HG03025 (cell line): ENCODE measurements around the gene SLC24A5.
A peak's percentile ranks its signal among the peaks of the same experiment; 100 is the strongest.

ENCODE experiments used
- ATAC-seq: cut with Tn5 transposase; IDR thresholded peaks from one replicate; pipeline ENCODE4 v1.9.1; 2021; ENCODE audit warnings: mild to moderate bottlenecking, moderate library complexity; ENCODE audit not compliant: unreplicated experiment, low FRiP score

SLC24A5 gene

GRCh38 chr15:48109856-48110531 lies 10.8 kb upstream of the SLC24A5 start:
- ATAC-seq = no peak

DNA sequence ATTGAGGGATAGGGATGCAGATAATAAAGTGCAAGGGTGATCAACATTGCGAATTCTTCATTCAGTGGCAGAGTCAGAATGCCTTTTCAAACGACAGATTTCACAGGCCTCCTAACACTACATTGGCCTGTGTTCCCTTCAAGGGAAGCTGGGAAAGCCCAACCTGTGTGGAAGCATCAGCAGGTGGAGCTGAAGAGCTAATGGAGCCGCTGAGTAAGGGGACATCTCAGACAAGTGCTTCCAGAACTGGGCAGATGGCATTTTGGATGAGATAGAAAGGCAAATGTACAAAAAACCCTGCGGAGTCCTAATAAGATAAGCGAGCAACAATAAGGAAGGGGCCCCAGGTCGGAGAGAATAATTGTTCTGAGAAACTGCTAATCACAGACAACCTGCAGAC lies 8.5 kb upstream of the SLC24A5 start:
- ATAC-seq = no peak

DNA sequence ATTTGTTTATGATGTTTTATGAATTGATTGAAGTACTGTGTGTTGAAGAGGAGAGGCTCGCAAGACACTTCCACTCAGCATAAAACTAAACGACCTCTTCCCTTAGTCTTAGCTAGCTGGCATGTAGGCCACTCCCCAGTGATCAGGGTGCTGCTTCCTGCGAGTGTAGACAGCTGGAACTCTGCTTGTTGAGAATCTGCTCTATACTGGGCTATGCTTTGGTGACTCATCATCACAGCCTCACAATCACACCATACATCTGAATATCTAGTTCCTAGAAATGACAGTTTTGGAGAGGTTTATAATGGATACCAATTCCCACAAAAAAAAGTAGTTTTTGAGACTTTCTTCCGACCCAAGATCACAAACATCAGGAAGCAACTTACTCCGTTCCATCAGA lies 1.5 kb upstream of the SLC24A5 start:
- no peak for ATAC-seq

- ATAC-seq = no peak
Measured at GRCh38 chr15:48121849-48122248, 1.1 kb downstream of the SLC24A5 start.

GRCh38 chr15:48126667-48127355 lies 6.0 kb downstream of the SLC24A5 start:
- ATAC-seq = no peak

GRCh38 chr15:48131324-48131723 lies 10.5 kb downstream of the SLC24A5 start:
- no peak for ATAC-seq

- no peak for ATAC-seq
Measured at GRCh38 chr15:48132874-48133273, 12.1 kb downstream of the SLC24A5 start.

DNA sequence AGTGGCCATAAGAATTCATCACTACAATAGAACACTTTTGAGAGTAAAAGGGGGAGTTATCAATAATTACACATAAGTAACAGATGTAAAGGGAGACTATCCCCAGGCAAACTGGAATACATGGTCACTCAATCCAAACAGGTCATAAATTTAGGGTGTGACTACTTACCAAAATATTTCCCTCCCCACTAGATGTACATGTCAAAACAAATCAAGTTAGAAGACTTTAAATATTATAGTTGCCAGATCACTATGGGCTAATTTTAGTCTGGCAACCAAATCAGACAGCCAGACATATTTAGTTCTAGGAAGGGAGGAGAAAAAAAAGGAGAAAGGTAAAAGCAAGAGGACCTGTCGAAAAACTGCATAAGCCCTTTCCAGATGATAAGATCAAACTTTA lies 23.1 kb downstream of the SLC24A5 start:
- no peak for ATAC-seq

DNA sequence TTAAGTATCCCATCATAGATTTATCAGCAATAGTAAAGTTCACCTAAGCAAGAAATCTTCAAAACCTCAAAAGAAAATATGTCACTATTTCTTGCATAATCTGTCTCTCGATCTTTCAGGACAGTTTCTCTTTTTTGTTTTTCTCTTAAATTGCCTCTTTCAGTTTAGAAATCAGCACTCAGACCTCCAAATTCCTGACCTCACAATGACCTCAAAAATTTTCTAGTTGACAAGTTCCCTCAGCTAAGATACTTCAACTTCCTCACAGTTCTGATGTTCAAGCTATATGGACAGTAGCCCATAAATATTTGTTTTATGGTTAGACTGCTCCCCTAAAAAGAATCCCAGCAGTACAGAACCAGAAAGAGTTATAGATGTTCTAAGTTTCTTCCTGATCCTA lies 24.1 kb downstream of the SLC24A5 start:
- ATAC-seq = no peak

GRCh38 chr15:48145923-48146322 lies 25.1 kb downstream of the SLC24A5 start:
- no peak for ATAC-seq

- ATAC-seq = no peak
Measured at GRCh38 chr15:48147358-48147757, 26.6 kb downstream of the SLC24A5 start.

DNA sequence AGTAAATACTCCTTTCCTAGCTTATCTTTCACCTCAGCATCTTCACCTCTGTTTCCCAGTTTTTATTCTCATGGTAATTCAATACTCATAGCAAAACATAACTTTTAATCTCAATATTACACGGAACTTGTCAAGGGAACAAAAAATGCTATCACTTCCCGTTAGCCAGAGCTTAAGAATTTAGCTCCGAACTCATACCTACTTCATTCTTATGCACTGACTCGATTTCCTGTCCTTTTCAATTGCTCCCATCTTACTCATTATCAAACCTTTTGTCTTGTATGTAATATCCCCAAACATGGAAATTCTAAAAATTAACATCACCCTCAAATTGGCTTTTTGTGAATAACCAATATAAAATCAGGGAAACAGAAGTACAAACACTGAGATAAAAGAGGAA lies 29.1 kb downstream of the SLC24A5 start:
- ATAC-seq = no peak

GRCh38 chr15:48153526-48153925 lies 32.7 kb downstream of the SLC24A5 start:
- no peak for ATAC-seq

GRCh38 chr15:48168616-48169015 lies 47.8 kb downstream of the SLC24A5 start:
- ATAC-seq = no peak

DNA sequence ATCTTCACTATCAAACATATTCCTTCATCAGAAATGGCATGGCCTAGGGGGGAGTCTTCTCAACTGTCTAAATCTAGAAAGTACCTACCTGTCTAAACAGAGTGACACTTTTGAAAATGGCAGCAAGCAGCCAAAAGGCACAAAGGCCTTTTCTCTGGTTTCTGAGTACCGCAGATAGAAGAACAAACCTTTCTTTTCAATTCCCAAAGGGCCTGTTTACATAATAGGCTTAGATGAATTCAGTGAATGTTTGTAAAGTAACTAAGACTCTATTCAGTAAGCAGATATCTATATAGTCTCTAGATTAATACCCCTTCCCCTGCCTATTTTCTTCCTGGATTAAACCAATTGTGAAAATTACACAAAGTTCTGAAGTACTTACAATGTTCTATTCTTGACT lies 50.2 kb downstream of the SLC24A5 start:
- ATAC-seq = no peak

- no peak for ATAC-seq
Measured at GRCh38 chr15:48175126-48175525, 54.3 kb downstream of the SLC24A5 start.

GRCh38 chr15:48176112-48176511 lies 55.3 kb downstream of the SLC24A5 start:
- ATAC-seq = no peak

DNA sequence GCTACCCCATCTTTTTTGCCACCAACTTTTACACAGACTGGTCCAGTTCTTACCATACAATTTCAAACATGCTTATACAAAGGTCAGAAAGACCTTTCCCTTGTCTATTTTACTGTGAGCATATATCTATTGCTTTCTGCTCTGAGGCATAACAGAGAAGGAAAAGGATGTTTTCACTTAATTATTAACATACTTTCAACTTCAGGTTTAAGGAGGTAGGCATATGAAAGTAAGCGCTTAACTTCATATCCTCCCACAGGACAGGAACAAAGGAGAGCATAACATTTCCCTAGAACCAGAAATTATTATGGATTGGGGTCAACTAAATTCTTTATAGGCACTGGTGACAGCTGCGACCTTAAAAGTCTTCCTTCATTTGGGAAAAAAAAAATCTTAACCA lies 56.2 kb downstream of the SLC24A5 start:
- no peak for ATAC-seq

DNA sequence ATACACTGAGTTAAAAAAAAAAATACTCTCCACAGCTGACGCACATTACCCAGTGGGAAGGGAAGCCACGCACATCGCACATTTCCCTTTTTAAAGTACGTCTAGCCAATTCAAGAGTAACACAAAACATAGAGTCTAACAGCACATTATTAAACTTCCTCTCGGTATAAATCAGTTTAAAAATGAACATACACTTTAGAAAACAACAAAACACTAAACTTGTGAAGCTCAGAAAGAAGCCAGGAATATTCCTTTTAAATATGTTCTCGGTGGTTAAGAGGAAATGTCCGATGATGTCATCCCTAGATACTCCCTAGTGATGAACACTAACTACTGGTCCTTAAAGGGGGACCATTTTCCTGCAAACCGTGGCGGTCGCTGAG lies 56.6 kb downstream of the SLC24A5 start:
- peak; percentile 70 for ATAC-seq

GRCh38 chr15:48177766-48178647 lies 57.2 kb downstream of the SLC24A5 start, which contains the start of gene MYEF2:
Gene MYEF2 (minus strand): TSS chr15:48178295. CDS start chr15:48178237, 58 bp downstream.
- ATAC-seq = peak; percentile 88

- ATAC-seq = no peak
Measured at GRCh38 chr15:48178648-48178931, 57.8 kb downstream of the SLC24A5 start.
